Measurements from ENCODE around the gene IQSEC2. TPM values are rescaled to one million over a fixed set of nuclear protein-coding genes. Genes with fewer than 3 reads are reported as not detected.

IQSEC2 gene
- total and polyA plus RNA-seq, 9 of the 15 experiments (the other 6 are each of a cell fraction or from before 2014, with no cell fraction given): 2.7 to 41.8 (median 20.1) TPM

- no peak overlapping the region for H3K27ac ChIP-seq (ENCODE audit: extremely low read depth, low read depth, low read length)
- H3K9ac ChIP-seq (ENCODE audit: insufficient read depth in 1 of 2, low read depth in 2 of 2, low read length in 2 of 2): peak overlapping the region in 1 of 2 experiments; percentile 64; a peak in 2 of 4 replicates
- H3K9me1 ChIP-seq (ENCODE audit: control insufficient read depth, insufficient read depth, low read length): no peaks in the 10 kb centered on the region
- no peaks in the 10 kb centered on the region for H3K79me2 ChIP-seq (ENCODE audit: control insufficient read depth, insufficient read depth, low read length)
- H3K27me3 ChIP-seq (ENCODE audit: control insufficient read depth in 2 of 2, insufficient read depth in 2 of 2, low read length in 2 of 2): no peaks in the 10 kb centered on the region
- no peaks in the 10 kb centered on the region for H3K9me3 ChIP-seq (replicated peaks; ENCODE audit: control insufficient read depth, insufficient read depth, low read depth, low read length)
- ChIA-PET CTCF (ENCODE audit: low intra/inter-chr PET ratio) (no interaction called here), POLR2A (no interaction called here)
- ATAC-seq (no peak), DNase-seq (ENCODE audit: extremely low read depth in 1 of 4, low spot score in 3 of 4) (no peak), FAIRE-seq (no peak)
- H3K4me2 ChIP-seq (ENCODE audit: insufficient read depth, low read length): no peak overlapping the region
- no peaks in the 10 kb centered on the region for H3K36me3 ChIP-seq (ENCODE audit: control insufficient read depth, insufficient read depth, low read length)
- no peak overlapping the region for H3K4me3 ChIP-seq
- WGBS (ENCODE audit: insufficient coverage, low coverage, missing lambda C conversion rate): 48% methylated on average over 8 of the region's 9 CpGs
- no peaks in the 10 kb centered on the region for H4K20me1 ChIP-seq (replicated peaks; ENCODE audit: control insufficient read depth, insufficient read depth, low read length)
- H2AFZ ChIP-seq (ENCODE audit: low read depth, low read length): no peak overlapping the region
- intact Hi-C loops (cut with micrococcal nuclease) (no loop called here), in situ Hi-C loops (cut with MboI) (no loop called here)
- no TSS peak for BruUV-seq (replicated peaks)
- H3K4me1 ChIP-seq (replicated peaks in 1 of 2; ENCODE audit: control insufficient read depth in 2 of 2, insufficient read depth in 2 of 2, low read length in 2 of 2): peaks cover 0 to 5% of the 10 kb centered on the region in 2 experiments; a peak in 2 of 5 replicates
- no peak for TF ChIP-seq E2F6 (IDR thresholded peaks at IDR 0.05; ENCODE audit: borderline replicate concordance in 1 of 2, extremely low read depth in 1 of 2, insufficient read depth in 1 of 2, insufficient read length in 1 of 2, low read depth in 1 of 2, low read length in 1 of 2, poor library complexity in 1 of 2, severe bottlenecking in 1 of 2)
- TF ChIP-seq EGR1 (conservative IDR thresholded peaks at IDR 0.05): peak; percentile 44
Measured at GRCh38 chrX:53305996-53306937, 24.9 kb upstream of the IQSEC2 start.

Measured in K562 (cell line).